Thyroid gland (tissue), 4 donors: ENCODE results near the gene TNFSF9.

Experiments
- CTCF ChIP-seq, 6 experiments: fragments of 200-600 bp in 3 of 6; fragments of 450-650 bp in 3 of 6; sonication (generic) in 3 of 6; IDR thresholded peaks; one replicate each; pipeline ENCODE4 v1.5.1; 2016 to 2019; ENCODE audit warnings: antibody characterized with exemption in 6 of 6, mild to moderate bottlenecking in 2 of 6, inconsistent platforms in 1 of 6, moderate library complexity in 1 of 6
- POLR2A ChIP-seq, 2 donors: fragments of 450-650 bp; IDR thresholded peaks; one replicate each; pipeline ENCODE4 v1.6.1; 2017; ENCODE audit warnings: antibody characterized with exemption in 2 of 2, mild to moderate bottlenecking in 2 of 2, moderate library complexity in 1 of 2

GRCh38 chr19:6531956-6532243 is 1.1 kb downstream of the TNFSF9 start:
- TF ChIP-seq POLR2A (IDR thresholded peaks at IDR 0.05) (no peak), CTCF (IDR thresholded peaks at IDR 0.05) (no peak)
